HL-60/S4 (cell line): Measurements from ENCODE around the gene HCCS.

ENCODE experiments used
- in situ Hi-C: fragments of 300-500 bp; cut with MboI; formaldehyde crosslinking; loops from 2 replicates; pipeline ENCODE4 v1.14.3; 2022; ENCODE audit warnings: low sequenced_read_pairs

HCCS gene

DNA sequence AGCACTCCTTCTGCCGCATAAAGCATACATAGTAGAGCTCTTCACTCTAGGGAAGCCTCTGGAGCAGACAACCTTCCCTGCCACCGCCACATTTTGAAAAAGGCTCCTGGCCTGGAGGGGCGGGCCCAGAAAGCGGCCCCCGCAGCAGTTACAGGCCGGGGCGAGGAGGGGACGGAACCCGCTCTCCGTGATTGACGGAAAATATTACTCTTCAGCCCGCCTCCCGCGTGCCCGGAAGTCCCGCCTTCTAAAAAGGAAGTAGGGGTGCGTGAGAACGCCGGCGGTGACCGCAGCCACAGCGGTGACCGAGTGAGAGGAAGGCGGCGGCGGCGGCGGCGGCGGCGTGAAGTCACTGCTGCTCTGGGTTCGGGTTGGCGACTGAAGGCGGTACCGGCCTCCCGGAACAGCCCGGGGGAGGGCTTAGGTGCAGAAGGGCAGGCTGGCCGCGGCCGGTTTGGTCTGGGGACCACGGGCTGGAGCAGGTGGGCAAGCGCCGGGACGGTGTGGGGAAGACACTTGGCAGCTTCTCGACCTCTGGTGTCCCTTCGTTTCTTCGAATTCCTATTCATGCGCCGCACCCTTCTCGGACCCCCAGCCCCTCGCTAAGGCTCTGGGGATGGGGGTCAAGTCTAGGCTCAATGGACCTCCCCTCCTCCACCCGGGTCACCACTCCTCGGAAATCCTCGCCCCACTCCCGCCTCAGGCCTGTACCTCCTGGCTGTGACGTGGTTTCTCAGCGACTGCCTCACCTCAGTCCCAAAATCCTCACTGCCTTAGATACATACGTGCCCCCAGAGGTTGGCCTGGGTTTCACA, at the start of gene HCCS:
TSS of gene HCCS (plus strand) at position 296 of the 815 bp plus-strand sequence. CDS start 729 bp downstream, outside the sequence.
- in situ Hi-C loops, result no loop called here

DNA sequence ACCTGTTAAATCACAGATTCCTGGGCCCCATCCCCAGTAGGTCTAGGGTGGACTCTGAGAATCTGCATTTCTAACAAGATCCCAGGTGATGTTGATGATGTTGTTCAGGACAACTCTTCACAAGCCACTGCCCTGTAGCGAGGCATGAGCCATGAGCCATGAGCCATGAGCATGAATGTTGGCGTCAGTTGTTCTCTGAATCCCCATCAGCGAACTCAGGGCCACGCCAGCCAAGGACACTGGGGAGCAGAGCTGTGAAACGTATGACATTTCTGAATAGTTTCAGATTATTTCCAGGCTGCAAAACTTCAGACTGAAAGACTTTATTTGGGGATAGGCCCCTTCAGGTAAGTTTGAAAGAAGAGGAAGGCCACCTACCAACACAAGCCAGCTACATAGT, 46.9 kb upstream of the HCCS start:
- in situ Hi-C loops, result no loop called here

DNA sequence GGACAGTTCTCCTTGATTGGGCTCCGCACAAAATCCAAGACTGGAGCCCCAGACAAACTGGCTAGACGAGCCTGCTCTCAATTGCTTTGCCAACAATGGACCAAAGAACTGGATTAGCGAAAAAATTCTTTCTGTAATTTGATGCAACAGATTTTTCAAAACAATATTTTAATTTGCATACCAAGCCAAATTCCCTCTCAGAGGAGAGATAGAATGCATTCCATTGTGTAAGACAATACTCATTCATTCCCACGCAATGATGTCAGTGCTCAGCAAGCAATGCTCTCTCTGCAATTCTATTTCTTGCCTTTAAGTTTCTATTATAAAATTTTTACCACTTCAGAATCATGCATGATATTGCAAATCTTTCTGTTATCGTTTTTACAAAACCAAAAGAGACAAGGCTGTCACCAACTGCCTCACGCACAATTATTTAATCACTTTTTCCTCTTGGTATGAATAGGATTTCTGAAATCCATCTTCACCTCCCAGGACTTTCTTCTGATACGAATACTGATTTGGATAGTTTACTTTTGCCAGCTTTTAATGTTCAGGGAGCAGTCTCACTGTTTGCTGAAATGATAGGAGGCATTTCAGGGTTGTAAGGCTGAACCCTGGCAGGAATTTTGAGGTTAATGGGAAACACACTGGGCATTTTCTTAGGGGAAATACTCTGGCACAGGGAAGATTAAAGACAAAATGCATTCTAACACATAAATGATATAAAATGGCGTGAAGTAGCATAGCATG, 46.1 kb upstream of the HCCS start:
- in situ Hi-C loops, result no loop called here

DNA sequence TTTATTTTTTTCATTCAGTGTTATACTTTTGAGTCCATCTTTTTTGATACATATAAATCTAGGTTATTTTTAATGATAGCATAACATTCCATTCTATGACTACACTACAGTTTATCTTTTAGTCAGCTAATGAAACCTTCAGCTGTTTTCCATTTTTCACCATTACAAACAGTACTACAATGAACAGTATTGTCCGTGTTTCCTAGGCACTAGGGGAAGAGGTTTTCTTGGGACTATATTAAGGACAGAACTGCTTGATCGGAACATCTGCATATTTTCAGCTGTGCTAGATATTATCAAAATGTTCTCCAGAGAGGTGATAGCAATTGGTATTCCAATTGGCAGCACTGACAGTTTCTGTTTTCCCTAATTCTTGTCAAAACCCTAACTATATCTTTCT, 44.3 kb upstream of the HCCS start:
- in situ Hi-C loops, result no loop called here

DNA sequence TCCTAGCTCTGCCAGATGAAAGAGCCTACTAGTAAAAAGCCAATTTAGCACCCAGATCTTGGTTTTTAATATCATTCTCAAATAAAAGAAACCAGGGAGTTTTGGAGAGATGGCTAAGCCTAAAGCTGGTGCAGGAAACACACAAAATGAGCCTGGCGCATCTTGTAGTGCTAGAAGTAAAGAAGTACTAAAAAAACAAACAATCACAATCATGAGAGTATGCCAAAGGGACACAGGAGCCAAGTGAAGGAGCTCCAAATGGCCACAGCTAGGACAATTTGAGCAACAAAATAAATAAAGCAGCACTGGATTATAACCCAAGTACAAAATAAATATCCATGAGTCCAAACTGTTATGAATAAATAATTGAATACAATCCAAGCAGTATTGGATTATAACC, 37.8 kb upstream of the HCCS start:
- in situ Hi-C loops, result no loop called here

DNA sequence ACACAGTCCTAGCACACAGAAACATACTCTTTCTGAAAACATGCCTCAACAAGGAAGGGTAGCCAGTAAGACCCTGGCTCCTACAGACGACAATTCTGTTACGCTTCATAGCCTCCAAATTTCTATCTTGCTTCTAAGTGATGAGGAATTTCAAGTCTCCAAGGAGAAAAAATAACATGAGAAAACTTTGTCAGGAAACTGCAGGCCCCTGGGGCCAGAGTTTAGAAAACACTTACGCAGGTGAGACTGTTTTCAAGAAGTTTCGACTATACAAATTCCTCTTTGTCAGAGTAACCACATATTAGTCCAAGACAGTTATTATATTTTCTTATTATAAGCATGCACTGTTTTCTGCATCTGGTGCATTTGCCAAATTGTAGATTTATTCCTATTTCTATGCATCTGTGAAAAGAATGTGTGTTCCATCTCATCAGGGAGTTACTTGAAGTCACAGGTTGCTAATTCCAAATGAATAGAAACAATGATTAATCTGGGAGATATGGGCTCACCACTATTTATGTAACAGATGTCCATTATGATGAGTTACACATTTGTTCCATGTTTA, 30.3 kb upstream of the HCCS start:
- in situ Hi-C loops, result no loop called here

DNA sequence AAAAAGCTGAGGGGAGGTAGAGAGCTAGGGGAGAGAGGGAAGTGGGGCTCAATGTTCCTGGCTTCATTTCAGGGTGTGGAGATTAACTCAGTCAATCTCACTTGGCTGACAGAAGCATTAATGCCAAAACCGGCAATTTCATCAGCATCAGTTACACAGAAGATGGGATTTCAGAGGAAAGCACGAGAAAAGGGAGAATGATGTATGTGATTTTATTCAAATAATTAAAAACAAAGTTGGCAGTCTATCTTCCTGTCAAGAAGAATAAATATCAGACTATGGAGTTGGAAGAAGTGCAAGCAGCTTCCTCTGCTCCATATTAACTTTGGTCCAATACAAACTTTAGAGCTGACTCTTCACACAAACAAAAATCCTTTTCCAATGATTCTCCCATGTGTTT, 29.6 kb upstream of the HCCS start:
- in situ Hi-C loops, result no loop called here

DNA sequence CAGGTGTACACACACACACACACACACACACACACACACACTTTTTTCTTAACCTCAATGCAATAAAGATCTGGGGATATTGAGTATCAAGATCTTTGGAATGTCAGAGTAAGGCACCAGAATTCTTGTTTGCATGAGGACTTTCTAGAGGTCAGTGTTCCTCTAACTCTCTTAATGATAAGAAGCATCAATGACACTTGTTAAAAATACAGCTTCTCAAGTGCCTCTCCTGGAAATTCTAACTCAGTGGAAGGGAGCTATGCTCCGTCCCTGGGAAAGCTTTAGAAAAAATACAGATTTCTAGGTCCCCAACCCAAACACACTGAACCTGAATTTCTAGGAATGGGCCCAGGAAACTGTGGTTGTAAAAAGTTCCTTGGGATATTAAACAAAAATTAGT, 25.8 kb upstream of the HCCS start:
- in situ Hi-C loops, result no loop called here

DNA sequence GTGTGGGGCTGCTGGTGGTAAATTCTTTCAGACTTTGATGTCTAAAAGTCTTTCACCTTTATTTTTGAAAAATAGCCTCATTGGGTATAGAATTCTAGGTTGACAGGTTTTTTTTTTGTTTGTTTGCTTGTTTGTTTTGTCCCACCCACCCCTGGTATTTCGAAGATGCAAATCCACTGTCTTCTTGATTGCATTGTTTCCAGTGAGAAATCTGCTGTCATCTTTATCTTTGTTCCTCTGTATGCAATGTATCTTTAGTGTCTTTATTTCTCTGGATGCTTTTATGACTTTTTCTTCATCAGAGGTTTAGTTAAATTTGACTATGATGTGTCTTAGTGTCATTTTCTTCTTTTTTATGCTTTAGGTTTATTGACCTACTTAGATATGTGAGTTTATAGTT, 21.3 kb upstream of the HCCS start:
- in situ Hi-C loops, result no loop called here

DNA sequence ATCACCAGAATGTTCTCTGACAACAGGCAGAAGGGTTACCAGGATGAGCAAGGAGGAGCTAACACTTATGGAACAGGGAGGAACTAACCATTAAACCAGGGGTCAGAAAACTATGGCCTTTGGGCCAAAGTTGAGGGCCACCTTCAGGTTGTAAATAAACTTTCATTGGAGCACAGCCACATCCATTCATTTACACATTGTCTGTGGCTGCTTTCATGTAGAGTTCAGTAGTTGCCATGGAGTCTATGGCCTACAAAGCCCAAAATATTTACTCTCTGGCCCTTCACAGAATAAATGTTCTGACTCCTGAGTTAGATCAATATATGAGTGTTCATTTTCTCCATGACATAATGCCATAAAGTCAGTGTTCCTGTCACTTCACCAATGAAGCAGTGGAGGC, 13.2 kb upstream of the HCCS start:
- in situ Hi-C loops, result no loop called here

DNA sequence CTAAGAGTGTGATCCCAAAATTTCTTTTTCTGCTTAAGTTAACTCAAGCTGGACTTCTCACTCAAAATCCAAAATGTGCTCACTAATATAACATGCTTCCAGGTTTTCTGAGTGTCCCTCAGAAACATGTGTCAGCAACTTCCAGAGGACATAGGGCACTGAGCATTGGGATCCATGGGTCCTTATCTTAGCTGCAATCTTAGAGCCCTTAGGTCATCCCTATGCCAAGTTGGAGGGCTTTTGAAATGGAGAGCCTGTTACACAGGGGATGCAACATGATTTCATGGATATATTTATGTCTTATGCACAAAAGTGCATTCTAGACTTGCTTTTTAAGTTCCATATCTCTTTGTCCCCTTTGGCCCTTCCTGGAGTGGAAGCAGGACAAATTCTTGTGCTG, 11.7 kb upstream of the HCCS start:
- in situ Hi-C loops, result no loop called here

DNA sequence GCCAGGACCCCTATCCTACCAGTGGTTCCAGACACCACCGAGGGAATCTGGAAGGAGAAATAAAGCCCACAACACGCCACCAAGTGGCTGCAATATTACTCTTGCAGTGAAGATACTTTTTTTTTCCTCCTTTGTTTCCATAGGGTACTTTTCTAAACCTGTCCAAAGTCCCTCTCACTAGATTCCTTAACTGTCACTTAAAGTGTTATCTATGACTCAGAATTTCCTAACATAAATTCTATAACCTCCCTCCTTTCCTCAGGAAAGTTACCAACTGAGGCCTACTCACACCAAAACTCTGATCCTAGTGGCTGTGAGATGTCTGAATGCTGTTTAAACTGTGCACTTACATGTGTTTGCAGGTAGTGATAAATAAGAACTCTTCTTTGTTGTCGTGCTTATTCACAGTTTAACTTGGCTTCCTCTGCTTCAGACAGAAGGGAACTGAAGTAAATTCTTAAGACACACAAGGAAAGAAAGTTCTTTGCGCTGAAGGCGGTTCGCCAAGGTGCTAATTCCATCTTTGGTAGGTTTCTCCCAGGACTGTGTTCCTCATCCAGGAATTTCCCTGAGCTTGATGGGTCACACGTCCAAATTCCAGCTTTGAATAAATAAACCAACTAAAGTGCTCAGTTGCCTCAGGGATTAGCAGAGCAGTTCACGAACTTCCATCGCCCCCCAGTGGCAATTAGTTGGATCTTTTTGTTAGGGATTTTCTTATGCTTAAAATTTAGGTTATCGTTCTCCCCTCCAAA, 10.7 kb upstream of the HCCS start:
- in situ Hi-C loops, result no loop called here

DNA sequence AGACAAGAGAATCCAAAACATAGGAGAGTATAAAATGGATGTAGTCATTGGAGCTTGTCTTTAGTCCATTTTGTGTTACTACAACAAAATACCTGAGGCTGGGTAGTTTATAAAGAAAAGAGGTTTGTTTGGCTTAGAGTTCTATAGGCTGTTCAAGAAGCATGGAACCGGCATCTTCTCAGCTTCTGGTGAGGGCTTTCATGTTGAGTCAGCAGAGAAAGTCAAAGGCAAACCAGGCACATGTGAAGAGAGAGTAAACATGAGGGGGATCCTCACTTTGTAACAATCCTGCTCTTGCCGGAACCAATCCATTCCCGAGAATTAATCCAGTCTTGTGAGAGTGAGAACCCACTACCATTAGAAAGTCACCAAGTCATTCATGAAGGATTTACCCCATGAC, 8.1 kb upstream of the HCCS start:
- in situ Hi-C loops, result no loop called here

DNA sequence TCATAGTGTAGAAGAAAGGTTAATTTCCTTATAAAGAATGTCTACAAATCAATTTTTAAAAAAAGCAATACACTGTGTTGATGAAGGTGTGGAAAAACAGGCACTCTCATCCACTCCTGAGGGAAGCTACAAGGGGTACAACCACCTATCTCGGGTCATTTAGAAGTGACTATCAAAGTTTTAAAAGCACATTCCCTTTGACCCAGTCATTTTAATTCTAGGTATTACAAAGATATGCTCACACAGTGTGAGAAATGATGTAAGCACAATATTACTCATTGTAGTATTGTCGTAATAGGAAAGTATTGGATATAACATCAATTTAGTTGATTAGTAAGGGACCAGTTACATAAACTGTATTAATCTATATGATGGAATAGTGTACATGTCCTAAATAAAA, 7.4 kb upstream of the HCCS start:
- in situ Hi-C loops, result no loop called here

DNA sequence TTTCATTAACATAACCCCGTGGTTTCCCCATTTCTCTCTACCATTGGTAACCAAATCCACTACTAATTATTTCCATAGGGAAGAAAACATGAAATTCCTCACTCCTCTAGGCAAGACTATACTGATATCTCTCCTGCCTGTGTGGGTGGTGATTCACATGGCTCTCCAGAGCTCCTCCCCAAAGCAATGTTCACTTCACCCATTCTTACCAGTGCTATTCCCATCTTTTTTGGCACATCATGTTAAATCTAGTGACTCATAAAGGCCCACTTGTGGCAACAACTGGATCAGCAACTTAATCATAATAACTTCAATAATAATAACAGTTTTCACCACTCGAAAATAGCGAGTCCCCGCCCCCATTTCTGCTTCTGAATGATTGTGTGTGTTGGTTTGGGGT, 6.1 kb upstream of the HCCS start:
- in situ Hi-C loops, result no loop called here

DNA sequence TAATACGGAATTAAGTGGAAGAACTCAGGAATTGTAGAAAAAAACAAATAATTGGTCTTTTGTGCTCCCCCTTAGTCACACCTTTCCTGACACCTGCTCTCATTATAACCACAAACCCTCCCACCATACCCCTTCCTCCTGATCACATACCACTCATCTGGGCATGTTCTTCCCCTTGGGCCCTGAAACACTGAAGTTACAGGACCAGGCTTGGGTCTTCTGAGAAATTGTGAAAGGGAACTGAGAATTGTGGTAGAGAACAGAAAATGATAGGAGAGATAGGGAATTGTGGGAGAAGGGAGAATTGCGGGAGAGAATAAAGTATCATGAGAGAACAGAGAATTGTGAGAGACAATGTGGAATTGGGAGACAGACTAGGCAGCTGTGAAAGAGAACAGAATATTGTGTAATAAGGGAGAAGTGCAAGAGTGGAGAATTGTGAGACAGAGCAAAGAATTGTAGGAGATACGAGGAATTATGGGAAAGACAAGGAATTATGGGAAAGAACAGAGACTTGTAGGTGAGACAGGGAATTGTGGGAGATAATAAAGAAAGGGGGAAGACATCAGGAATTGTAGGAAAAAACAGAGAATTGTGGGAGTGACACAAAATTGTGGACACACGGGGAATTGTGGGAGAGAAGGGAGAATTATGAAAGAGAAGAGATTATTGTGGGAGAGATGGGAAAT, 2.7 kb upstream of the HCCS start:
- in situ Hi-C loops, result no loop called here

DNA sequence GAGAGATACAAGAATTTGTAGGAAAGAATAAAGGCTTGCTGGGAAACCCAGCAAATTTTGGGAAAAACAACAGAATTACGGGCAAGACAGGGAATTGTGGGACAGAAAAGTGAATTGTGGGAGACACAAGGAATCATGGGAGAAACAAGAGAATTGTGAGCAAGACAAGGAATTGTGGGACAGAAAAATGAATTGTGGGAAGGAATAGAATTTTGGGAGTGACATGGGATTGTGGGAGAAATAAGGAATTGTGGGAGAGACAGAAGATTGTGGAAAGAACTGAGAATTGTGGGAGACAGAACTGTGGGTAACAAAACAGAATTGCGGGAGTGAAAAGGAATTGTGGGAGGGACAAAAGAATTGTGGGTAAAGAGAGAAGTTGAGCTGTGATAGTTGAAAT, 1.2 kb upstream of the HCCS start:
- in situ Hi-C loops, result no loop called here

DNA sequence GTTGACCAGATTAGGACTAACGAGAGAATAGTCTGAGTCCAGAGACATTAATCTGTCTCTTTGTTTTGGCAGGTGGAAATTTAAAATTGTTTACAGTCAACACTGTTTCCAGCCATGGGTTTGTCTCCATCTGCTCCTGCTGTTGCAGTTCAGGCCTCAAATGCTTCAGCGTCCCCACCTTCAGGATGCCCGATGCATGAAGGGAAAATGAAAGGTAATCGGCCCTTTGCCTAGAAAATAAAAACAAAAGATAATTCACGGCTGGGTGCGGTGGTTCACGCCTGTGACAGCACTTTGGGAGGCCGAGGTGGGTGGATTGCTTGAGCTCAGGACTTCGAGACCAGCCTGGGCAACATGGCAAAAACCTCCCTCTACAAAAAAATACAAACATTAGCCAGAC, 815 bp downstream of the HCCS start:
- in situ Hi-C loops, result no loop called here

DNA sequence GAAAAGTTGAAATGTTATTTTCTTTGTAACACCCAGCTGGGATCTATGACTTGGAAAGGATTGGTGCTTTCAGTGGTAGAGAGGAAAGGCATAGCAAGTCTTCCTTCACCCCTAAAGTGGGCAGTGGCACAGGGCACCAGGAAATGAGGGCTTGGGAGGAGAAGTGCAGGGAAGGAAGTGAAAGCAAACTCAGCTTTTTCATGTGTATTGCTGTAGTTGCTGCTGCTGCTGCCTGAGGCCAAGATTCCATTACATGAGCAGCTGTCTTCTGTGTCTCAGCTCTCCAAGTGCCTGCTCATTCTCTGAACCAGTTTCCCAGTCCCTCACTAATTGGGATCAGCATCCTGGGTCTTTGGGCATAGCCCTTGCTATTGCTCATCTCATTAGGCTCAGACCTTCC, 2.6 kb downstream of the HCCS start:
- in situ Hi-C loops, result no loop called here

DNA sequence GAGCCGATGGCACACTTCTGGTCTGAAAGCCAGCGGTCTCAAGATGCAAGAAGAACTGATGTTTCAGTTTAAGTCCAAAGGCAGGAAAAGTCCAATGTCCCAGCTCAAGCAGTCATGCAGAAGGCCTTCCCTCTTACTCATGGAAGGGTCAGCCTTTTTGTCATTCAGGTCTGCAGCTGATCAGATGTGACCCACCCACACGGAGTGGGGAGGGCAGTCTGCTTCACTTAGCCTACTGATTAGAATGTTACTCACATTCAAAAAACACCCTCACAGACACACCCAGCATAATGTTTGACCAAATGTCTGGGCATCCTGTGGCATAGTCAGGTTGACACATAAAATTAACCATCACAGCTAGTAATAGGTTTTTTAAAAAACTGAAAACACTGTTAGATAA, 6.6 kb downstream of the HCCS start:
- in situ Hi-C loops, result no loop called here
